Aorta (tissue), 5 donors: ENCODE results near the gene SRGAP3. TPM values are rescaled to one million over a fixed set of nuclear protein-coding genes. Genes with fewer than 3 reads are reported as not detected.

Experiments used
- ATAC-seq: fragments of 200-7000 bp; cut with Tn5 transposase; one replicate; pipeline ENCODE4 v1.9.1; 2022; ENCODE audit warnings: moderate library complexity; ENCODE audit not compliant: low FRiP score
- DNase-seq, 2 donors: peaks; one replicate each; pipeline ENCODE4 v3.0.0-alpha.2; 2020
- H3K27ac ChIP-seq, 2 donors: one replicate each; pipeline ENCODE4 v1.5.1; 2013; ENCODE audit warnings: low read length in 2 of 2, mild to moderate bottlenecking in 2 of 2, moderate library complexity in 2 of 2, control low read depth in 1 of 2, inconsistent platforms in 1 of 2, low read depth in 1 of 2
- H3K27me3 ChIP-seq, 2 donors: one replicate each; pipeline ENCODE4 v1.6.1; 2013; ENCODE audit warnings: control low read depth in 1 of 2, low read length in 1 of 2, mild to moderate bottlenecking in 1 of 2, moderate library complexity in 1 of 2; ENCODE audit not compliant: insufficient read depth in 2 of 2, control insufficient read depth in 1 of 2
- H3K36me3 ChIP-seq, 2 donors: one replicate each; pipeline ENCODE4 v1.6.1; 2013; ENCODE audit warnings: control low read depth in 1 of 2, low read length in 1 of 2, mild to moderate bottlenecking in 1 of 2; ENCODE audit not compliant: insufficient read depth in 2 of 2, control insufficient read depth in 1 of 2
- H3K4me1 ChIP-seq, 2 donors: one replicate each; pipeline ENCODE4 v1.6.1; 2013; ENCODE audit warnings: low read length in 2 of 2, control low read depth in 1 of 2, mild to moderate bottlenecking in 1 of 2, moderate library complexity in 1 of 2; ENCODE audit not compliant: insufficient read depth in 2 of 2, control insufficient read depth in 1 of 2
- H3K4me3 ChIP-seq, 2 donors: one replicate each; pipeline ENCODE4 v1.5.1; 2013; ENCODE audit warnings: low read length in 2 of 2, control low read depth in 1 of 2, mild to moderate bottlenecking in 1 of 2
- H3K9me3 ChIP-seq: one replicate; pipeline ENCODE4 v1.6.1; 2013; ENCODE audit warnings: mild to moderate bottlenecking, low read length; ENCODE audit not compliant: control insufficient read depth
- WGBS, 2 donors: extraction: QIAGEN DNeasy Blood & Tissue Kit; methylation state at CpG; one replicate each; pipeline ENCODE4 v1.1.7; 2013; 5-methylcytosine and 5-hydroxymethylcytosine counted together
- intact Hi-C, 2 donors: fragments of 100-400 bp; cut with DNase I; formaldehyde crosslinking; loops; one replicate each; pipeline versions ENCODE4 v1.14.2 to v1.15.0; 2022
- polyA plus RNA-seq, 2 donors: library from polyadenylated mRNA; stranded (reverse); fragments of 200-250 nt; gene quantifications; one replicate each; pipeline ENCODE4 v1.2.3, GENCODE V29; 2013
- total RNA-seq, 2 donors: library from RNA; stranded (reverse); fragmentation: NEBNext Ultra II Directional; extraction: Animal tissue kit (Norgen Biotek cat#: 25700); gene quantifications; one replicate each; pipeline ENCODE4 v1.2.1, GENCODE V29; 2021
- donor health status: healthy with polysubstance abuse.
- donor health status: Bipolar disorder and iron deficiency.
- donor health status: DM: no; HTN: no; CAD: no.
- donor health status: DM: no; HTN: no; CAD: no.
- donor health status: DM: yes; HTN: yes; CAD: no.

SRGAP3 gene
- total and polyA plus RNA-seq, 4 donors, result 0.26 to 11.7 (median 1.3) TPM

GRCh38 chr3:9028134-9028533 lies 221.3 kb downstream of the SRGAP3 start:
- ATAC-seq (peak; percentile 64), DNase-seq (peak; percentile 95)
- Histone ChIP-seq H3K9me3 (no peaks in the 10 kb centered on the region), H3K36me3 (no peaks in the 10 kb centered on the region), H3K27me3 (no peaks in the 10 kb centered on the region), H3K4me1 (peaks cover 0 to 4% of the 10 kb centered on the region in 2 donors), H3K4me3 (no peak overlapping the region), H3K27ac (no peak overlapping the region)
- WGBS, 2 donors, result 14 to 16% methylated on average over 5 of the region's 5 CpGs
- intact Hi-C loops, result no loop called here

GRCh38 chr3:9026320-9027045 lies 223.0 kb downstream of the SRGAP3 start:
- DNase-seq (no peak), ATAC-seq (no peak)
- Histone ChIP-seq H3K36me3 (no peaks in the 10 kb centered on the region), H3K9me3 (no peaks in the 10 kb centered on the region), H3K27me3 (no peaks in the 10 kb centered on the region), H3K4me3 (no peak overlapping the region), H3K27ac (no peak overlapping the region), H3K4me1 (peaks cover 0 to 4% of the 10 kb centered on the region in 2 donors)
- 95 to 98% methylated on average over 7 of the region's 7 CpGs for WGBS, 2 donors
- intact Hi-C loops, result no loop called here

- H3K27me3 ChIP-seq, result no peaks in the 10 kb centered on the region
- no peaks in the 10 kb centered on the region for H3K36me3 ChIP-seq
- intact Hi-C loops, result no loop called here
- 87 to 92% methylated on average over 2 of the region's 2 CpGs for WGBS, 2 donors
- no peak overlapping the region for H3K27ac ChIP-seq
- H3K4me3 ChIP-seq, result no peak overlapping the region
- H3K9me3 ChIP-seq, result no peaks in the 10 kb centered on the region
- peaks cover 0 to 5% of the 10 kb centered on the region in 2 donors for H3K4me1 ChIP-seq
- DNase-seq, result no peak
- no peak for ATAC-seq
Observed at GRCh38 chr3:9024341-9024740, 225.1 kb downstream of the SRGAP3 start.

- 84 to 88% methylated on average over 1 of the region's 1 CpG for WGBS, 2 donors
- Histone ChIP-seq H3K27me3 (no peaks in the 10 kb centered on the region), H3K4me1 (peaks cover 0 to 8% of the 10 kb centered on the region in 2 donors), H3K27ac (no peak overlapping the region), H3K4me3 (no peak overlapping the region), H3K9me3 (no peaks in the 10 kb centered on the region), H3K36me3 (no peaks in the 10 kb centered on the region)
- DNase-seq, result no peak
- no peak for ATAC-seq
- intact Hi-C loops, result no loop called here
Observed at GRCh38 chr3:9023226-9023590, 226.2 kb downstream of the SRGAP3 start.

- H3K27ac ChIP-seq, result no peak overlapping the region
- intact Hi-C loops, result no loop called here
- DNase-seq (no peak), ATAC-seq (no peak)
- H3K27me3 ChIP-seq, result no peaks in the 10 kb centered on the region
- no peaks in the 10 kb centered on the region for H3K36me3 ChIP-seq
- H3K4me3 ChIP-seq, result no peak overlapping the region
- H3K4me1 ChIP-seq, result peaks cover 0 to 5% of the 10 kb centered on the region in 2 donors
- H3K9me3 ChIP-seq, result no peaks in the 10 kb centered on the region
- WGBS, 2 donors, result 24 to 39% methylated on average over 15 of the region's 15 CpGs
Observed at GRCh38 chr3:9022305-9023225, 226.9 kb downstream of the SRGAP3 start.

GRCh38 chr3:9021271-9022009 lies 228.0 kb downstream of the SRGAP3 start:
- Histone ChIP-seq H3K36me3 (no peaks in the 10 kb centered on the region), H3K4me1 (peaks cover 0 to 4% of the 10 kb centered on the region in 2 donors), H3K27me3 (no peaks in the 10 kb centered on the region), H3K4me3 (no peak overlapping the region), H3K9me3 (no peaks in the 10 kb centered on the region), H3K27ac (no peak overlapping the region)
- DNase-seq, result no peak
- intact Hi-C loops, result no loop called here
- 42 to 68% methylated on average over 7 of the region's 7 CpGs for WGBS, 2 donors
- ATAC-seq, result no peak

GRCh38 chr3:9020426-9020825 lies 229.0 kb downstream of the SRGAP3 start:
- H3K9me3 ChIP-seq, result no peaks in the 10 kb centered on the region
- WGBS, 2 donors, result 55 to 59% methylated on average over 6 of the region's 6 CpGs
- H3K27me3 ChIP-seq, result no peaks in the 10 kb centered on the region
- intact Hi-C loops, result no loop called here
- H3K4me3 ChIP-seq, result no peak overlapping the region
- H3K27ac ChIP-seq, result no peak overlapping the region
- ATAC-seq (no peak), DNase-seq (no peak)
- H3K4me1 ChIP-seq, result peaks cover 0 to 4% of the 10 kb centered on the region in 2 donors
- no peaks in the 10 kb centered on the region for H3K36me3 ChIP-seq

GRCh38 chr3:9019259-9019961 lies 230.0 kb downstream of the SRGAP3 start:
- intact Hi-C loops, result no loop called here
- no peak overlapping the region for H3K27ac ChIP-seq
- no peaks in the 10 kb centered on the region for H3K9me3 ChIP-seq
- no peaks in the 10 kb centered on the region for H3K36me3 ChIP-seq
- DNase-seq (no peak), ATAC-seq (no peak)
- 79 to 87% methylated on average over 5 of the region's 5 CpGs for WGBS, 2 donors
- peaks cover 0 to 4% of the 10 kb centered on the region in 2 donors for H3K4me1 ChIP-seq
- no peaks in the 10 kb centered on the region for H3K27me3 ChIP-seq
- no peak overlapping the region for H3K4me3 ChIP-seq
